Tibial nerve (tissue), 4 donors: ENCODE results near the gene PIK3AP1. TPM values are rescaled to one million over a fixed set of nuclear protein-coding genes. Genes with fewer than 3 reads are reported as not detected.

Experiments used
- DNase-seq, 2 donors: peaks; one replicate each; pipeline ENCODE4 v3.0.0-alpha.2; 2019; ENCODE audit warnings: low spot score in 2 of 2
- H3K27ac ChIP-seq, 4 donors: fragments of 200-600 bp; sonication (generic) in 3 of 4; one replicate each; pipeline ENCODE4 v1.5.1; 2017 to 2019; ENCODE audit warnings: mild to moderate bottlenecking in 1 of 4
- H3K27me3 ChIP-seq, 2 donors: fragments of 200-600 bp; sonication (generic) in 1 of 2; one replicate each; pipeline versions ENCODE4 v1.5.1 to v1.6.0; 2017 to 2019
- H3K36me3 ChIP-seq, 3 donors: fragments of 200-600 bp; sonication (generic); one replicate each; pipeline ENCODE4 v1.5.1; 2018 to 2019
- H3K4me1 ChIP-seq, 4 donors: fragments of 200-600 bp; sonication (generic) in 3 of 4; one replicate each; pipeline ENCODE4 v1.5.1; 2017 to 2019
- H3K4me3 ChIP-seq, 4 donors: fragments of 200-600 bp; sonication (generic) in 3 of 4; one replicate each; pipeline ENCODE4 v1.5.1; 2017 to 2019; ENCODE audit warnings: mild to moderate bottlenecking in 1 of 4, moderate library complexity in 1 of 4
- H3K9me3 ChIP-seq, 4 donors: fragments of 200-600 bp; sonication (generic) in 3 of 4; one replicate each; pipeline ENCODE4 v1.5.1; 2017 to 2019
- EP300 ChIP-seq, 2 donors: sonication (generic); formaldehyde crosslinking; IDR thresholded peaks; one replicate each; pipeline ENCODE4 v1.6.1; 2017; ENCODE audit warnings: antibody characterized with exemption in 2 of 2, mild to moderate bottlenecking in 1 of 2
- POLR2A ChIP-seq, 2 donors: fragments of 450-650 bp; IDR thresholded peaks; one replicate each; pipeline ENCODE4 v1.6.1; 2017; ENCODE audit warnings: antibody characterized with exemption in 2 of 2, mild to moderate bottlenecking in 2 of 2, moderate library complexity in 2 of 2
- WGBS, 2 donors: methylation state at CpG; one replicate each; pipeline ENCODE4 v1.1.5; 2018; 5-methylcytosine and 5-hydroxymethylcytosine counted together
- total RNA-seq, 4 donors: library from RNA; depleted of rRNA; stranded (reverse); fragments of >200 nt; gene quantifications; one replicate each; pipeline ENCODE4 v1.1.0, GENCODE V29; 2016
- TF ChIP-seq, protein P1 (sequence below), 5 experiments: fragments of 200-600 bp in 3 of 5; fragments of 450-650 bp in 2 of 5; sonication (generic) in 3 of 5; IDR thresholded peaks; one replicate each; pipeline ENCODE4 v1.5.1; 2016 to 2019; ENCODE audit warnings: antibody characterized with exemption in 5 of 5, mild to moderate bottlenecking in 3 of 5, moderate library complexity in 2 of 5

PIK3AP1 gene
- total RNA-seq, 4 donors from 2014 or later: 7.1 to 21.3 (median 14.2) TPM

DNA sequence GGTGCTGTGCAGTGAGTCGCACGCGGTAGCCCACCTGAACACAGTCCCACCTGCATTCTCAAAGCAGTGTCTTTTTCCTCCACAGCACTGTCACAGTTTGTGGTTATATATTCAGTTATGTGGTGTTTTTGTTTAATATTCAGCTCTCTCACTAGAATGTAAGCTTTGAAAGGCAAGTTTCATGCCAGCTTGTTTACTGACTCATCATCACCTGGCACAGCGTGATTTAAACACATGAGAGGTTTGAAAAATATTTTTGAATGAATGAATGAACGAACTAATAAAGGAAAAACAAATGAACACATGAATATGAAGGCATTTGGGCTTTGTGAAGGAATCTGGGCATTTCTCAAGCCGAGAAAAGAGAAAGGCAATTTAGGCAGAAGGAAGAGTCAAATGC is 81.6 kb downstream of the PIK3AP1 start:
- TF ChIP-seq, protein P1, sequence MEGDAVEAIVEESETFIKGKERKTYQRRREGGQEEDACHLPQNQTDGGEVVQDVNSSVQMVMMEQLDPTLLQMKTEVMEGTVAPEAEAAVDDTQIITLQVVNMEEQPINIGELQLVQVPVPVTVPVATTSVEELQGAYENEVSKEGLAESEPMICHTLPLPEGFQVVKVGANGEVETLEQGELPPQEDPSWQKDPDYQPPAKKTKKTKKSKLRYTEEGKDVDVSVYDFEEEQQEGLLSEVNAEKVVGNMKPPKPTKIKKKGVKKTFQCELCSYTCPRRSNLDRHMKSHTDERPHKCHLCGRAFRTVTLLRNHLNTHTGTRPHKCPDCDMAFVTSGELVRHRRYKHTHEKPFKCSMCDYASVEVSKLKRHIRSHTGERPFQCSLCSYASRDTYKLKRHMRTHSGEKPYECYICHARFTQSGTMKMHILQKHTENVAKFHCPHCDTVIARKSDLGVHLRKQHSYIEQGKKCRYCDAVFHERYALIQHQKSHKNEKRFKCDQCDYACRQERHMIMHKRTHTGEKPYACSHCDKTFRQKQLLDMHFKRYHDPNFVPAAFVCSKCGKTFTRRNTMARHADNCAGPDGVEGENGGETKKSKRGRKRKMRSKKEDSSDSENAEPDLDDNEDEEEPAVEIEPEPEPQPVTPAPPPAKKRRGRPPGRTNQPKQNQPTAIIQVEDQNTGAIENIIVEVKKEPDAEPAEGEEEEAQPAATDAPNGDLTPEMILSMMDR (IDR thresholded peaks at IDR 0.05): no peak
- Histone ChIP-seq H3K27ac (no peak overlapping the region), H3K36me3 (no peaks in the 10 kb centered on the region), H3K27me3 (no peaks in the 10 kb centered on the region), H3K9me3 (no peaks in the 10 kb centered on the region), H3K4me1 (no peaks in the 10 kb centered on the region), H3K4me3 (no peak overlapping the region)
- DNase-seq: no peak
- 87 to 89% methylated on average over 6 of the region's 6 CpGs for WGBS, 2 donors

DNA sequence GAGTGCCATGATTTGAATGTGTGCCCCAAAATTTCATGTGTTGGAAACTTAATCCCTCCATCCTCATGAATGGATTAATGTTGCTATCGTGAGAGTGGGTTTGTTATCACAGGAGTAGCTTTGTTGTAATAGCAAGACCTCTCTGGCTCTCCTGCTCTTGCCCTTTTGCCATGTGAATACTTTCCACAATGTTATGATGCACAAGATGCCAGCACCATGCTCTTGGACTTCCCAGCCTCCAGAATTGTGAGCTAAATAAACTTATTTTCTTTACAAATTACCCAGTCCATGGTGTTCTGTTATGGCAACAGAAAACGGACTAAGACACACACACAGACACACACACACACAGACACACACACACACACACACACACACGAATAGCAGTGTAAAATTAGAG is 82.2 kb downstream of the PIK3AP1 start:
- Histone ChIP-seq H3K27me3 (no peaks in the 10 kb centered on the region), H3K27ac (no peak overlapping the region), H3K4me1 (peaks cover 0 to 1% (median 0%) of the 10 kb centered on the region in 4 donors), H3K4me3 (no peak overlapping the region), H3K36me3 (no peaks in the 10 kb centered on the region), H3K9me3 (no peaks in the 10 kb centered on the region)
- TF ChIP-seq EP300 (IDR thresholded peaks at IDR 0.05): no peak
- TF ChIP-seq, protein P1 (IDR thresholded peaks at IDR 0.05): no peak
- TF ChIP-seq POLR2A (IDR thresholded peaks at IDR 0.05): no peak
- 73 to 76% methylated on average over 3 of the region's 3 CpGs for WGBS, 2 donors
- DNase-seq: no peak

DNA sequence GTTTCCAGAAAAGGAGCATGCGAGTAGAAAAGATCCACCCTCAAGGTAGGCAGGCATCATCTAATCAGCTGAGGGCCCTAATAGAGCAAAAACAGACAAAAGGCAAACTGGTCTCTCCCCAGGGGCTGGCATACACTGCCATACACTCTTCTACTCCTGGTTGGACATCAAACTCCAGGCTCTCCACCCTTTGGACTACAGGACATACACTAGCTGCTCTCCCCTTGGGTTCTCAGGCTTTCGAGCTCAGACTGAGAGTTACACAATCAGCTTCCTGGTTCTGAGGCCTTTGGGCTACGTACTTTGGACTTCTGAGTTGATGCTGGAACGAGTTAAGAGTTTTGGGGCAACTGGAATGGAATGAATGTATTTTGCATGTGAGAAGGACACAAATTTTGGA is 82.6 kb downstream of the PIK3AP1 start:
- no peak overlapping the region for H3K4me3 ChIP-seq
- peaks cover 0 to 3% (median 0%) of the 10 kb centered on the region in 4 donors for H3K4me1 ChIP-seq
- DNase-seq: no peak
- no peaks in the 10 kb centered on the region for H3K9me3 ChIP-seq
- H3K27me3 ChIP-seq: no peaks in the 10 kb centered on the region
- no peaks in the 10 kb centered on the region for H3K36me3 ChIP-seq
- TF ChIP-seq, protein P1 (IDR thresholded peaks at IDR 0.05): no peak
- 90 to 95% methylated on average over 4 of the region's 4 CpGs for WGBS, 2 donors
- H3K27ac ChIP-seq: no peak overlapping the region

DNA sequence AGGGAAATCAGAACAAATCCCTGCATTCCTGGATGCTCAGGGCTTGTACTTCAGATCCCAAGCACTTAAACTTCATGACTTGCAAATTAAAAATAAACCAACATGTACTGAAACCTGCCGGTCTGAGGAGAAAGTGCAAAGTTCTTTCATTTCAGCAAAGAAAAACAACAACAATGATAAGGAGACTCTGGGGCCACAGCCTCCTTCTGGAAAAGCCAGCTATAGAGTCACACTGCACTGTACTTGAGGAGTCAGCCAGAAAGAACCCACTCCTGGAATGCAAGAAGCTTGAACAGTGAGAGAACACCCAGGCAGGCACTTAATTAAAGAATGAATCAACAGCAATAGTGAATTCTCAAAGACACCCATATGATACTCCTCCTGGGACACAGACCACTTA is 83.8 kb downstream of the PIK3AP1 start:
- TF ChIP-seq POLR2A (IDR thresholded peaks at IDR 0.05) (no peak), EP300 (IDR thresholded peaks at IDR 0.05) (no peak)
- TF ChIP-seq, protein P1 (IDR thresholded peaks at IDR 0.05): no peak

DNA sequence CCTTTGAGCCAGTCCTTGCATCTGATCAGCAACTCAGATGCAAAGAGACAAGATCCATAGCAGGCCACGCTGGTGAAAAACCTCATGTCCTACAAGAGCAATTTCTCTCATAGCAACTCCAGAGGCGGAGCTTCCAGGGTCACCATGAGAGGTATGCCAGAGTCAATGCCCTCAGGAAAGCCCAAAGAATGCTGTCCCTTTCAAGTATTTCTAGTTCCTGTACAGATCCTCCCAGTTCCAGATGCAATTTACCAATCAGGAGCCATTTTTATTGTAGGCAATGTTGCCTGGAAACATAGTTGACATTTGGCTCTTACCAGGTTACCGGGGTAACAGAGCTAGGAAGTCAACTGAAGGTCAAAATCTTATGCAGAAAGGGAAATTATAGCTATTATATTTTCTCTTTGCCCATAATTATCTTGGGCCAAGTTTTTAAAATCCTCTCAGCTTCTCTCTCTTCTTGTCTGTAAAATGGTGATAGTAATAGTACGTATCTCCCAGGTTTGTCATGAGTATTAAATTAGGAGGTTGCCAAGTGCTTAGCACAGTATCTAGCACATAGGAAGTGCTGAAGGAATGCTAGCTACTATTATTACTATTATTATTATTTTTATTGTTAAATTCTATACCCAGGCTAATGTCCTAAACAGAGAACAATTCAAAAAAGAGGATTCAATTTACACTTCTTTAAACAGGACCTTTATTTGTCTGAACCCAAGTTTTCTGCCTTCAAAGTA is 87.2 kb downstream of the PIK3AP1 start:
- no peak overlapping the region for H3K27ac ChIP-seq
- WGBS, 2 donors: 63% methylated on average over 4 of the region's 4 CpGs
- TF ChIP-seq EP300 (IDR thresholded peaks at IDR 0.05) (no peak), POLR2A (IDR thresholded peaks at IDR 0.05) (no peak)
- TF ChIP-seq, protein P1 (IDR thresholded peaks at IDR 0.05): no peak

More for the DNA sequence above, 83.8 kb downstream of the PIK3AP1 start:
- no peaks in the 10 kb centered on the region for H3K36me3 ChIP-seq
- H3K4me1 ChIP-seq: peaks cover 0 to 3% (median 0%) of the 10 kb centered on the region in 4 donors
- no peaks in the 10 kb centered on the region for H3K9me3 ChIP-seq
- no peak overlapping the region for H3K27ac ChIP-seq
- H3K27me3 ChIP-seq: no peaks in the 10 kb centered on the region
- no peak for DNase-seq
- H3K4me3 ChIP-seq: no peak overlapping the region
- WGBS, 2 donors: 15 to 21% methylated on average over 1 of the region's 1 CpG

More for the DNA sequence above, 87.2 kb downstream of the PIK3AP1 start:
- Histone ChIP-seq H3K9me3 (no peaks in the 10 kb centered on the region), H3K4me3 (no peak overlapping the region), H3K36me3 (no peaks in the 10 kb centered on the region), H3K4me1 (peaks cover 0 to 3% (median 0%) of the 10 kb centered on the region in 4 donors), H3K27me3 (no peaks in the 10 kb centered on the region)
- no peak for DNase-seq
